Activated gamma-delta T cell (primary cell): ENCODE results near the gene KREMEN1.

ENCODE experiments used
- DNase-seq: peaks from one replicate; lab custom pipeline; 2025; lab: John Stamatoyannopoulos, UW

The KREMEN1 gene

DNA sequence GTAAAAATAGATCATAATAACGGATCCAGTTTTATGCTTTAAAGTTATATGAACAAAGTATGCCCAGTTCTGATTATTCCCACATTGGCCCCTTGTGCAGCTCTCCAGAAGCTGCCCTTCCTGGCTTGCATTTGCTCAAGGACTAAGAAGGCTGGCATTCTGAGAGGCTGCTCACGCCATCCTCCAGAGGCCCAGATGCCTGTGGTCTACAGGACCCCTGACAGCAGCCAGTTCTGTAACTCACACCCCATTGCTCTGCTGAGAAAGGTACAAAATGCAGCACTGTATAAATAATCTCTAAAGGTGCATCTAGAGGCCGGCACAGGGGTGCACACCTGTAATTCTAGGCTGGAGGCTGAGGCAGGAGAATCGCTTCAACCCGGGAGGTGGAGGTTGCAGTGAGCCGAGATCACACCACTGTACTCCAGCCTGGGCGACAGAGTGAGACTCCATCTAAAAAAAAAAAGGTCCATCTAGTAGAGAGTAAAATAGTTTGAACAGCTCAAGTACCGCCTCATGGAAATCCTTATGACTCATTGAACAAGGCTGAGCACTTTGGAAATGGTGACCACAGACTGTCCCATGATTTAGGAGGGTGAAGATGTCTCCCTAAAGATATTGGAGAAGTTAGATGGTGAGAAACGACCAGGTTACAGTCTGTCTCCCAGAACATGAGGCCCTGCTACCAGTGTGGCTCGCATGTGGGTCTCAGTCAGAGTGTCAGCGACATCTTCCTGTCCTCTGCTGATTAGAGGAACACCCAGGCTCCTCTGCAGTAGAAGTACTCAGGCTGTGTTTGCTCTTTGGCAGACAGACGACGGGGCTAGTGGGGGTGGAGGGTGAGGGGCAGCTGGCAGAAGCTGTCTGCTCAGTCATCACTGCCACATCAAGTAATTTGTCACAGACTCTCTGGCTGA is 56.3 kb downstream of the KREMEN1 start:
- no peak for DNase-seq

DNA sequence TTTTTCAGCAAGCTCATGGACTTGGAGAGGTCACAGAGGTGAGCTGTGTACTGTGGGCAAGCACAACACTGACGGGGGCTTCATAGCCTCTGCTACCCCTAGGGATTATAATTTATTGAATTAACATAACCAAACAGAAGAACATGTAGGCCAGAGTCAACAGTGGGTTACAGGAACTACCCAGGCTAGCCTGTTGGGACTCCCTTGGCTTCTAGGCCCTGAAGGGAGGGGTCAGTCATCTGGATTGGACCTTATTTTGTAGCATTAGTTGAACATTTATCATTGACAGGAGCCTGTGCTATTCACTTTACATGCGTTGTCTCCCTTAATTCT is 56.9 kb downstream of the KREMEN1 start:
- DNase-seq: no peak

DNA sequence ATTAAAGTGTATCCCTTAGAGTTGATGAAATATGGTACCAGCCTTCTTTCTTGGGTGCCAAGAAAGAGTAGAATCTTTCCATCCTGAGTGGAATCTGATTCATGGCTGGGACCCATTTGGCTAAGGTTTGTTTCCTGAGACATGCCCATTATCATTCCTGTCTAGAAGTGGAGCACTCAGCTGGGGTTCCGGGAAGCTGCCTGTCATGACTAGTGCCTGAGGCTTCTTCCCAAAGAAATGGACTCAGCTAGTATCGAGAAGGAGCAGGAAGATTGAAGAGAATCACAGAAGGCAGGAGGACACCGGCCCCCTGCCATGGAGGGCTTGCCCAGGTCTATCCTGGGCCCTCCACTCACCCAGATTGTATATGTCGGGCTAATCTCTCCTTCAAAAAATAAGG is 57.6 kb downstream of the KREMEN1 start:
- DNase-seq: no peak

DNA sequence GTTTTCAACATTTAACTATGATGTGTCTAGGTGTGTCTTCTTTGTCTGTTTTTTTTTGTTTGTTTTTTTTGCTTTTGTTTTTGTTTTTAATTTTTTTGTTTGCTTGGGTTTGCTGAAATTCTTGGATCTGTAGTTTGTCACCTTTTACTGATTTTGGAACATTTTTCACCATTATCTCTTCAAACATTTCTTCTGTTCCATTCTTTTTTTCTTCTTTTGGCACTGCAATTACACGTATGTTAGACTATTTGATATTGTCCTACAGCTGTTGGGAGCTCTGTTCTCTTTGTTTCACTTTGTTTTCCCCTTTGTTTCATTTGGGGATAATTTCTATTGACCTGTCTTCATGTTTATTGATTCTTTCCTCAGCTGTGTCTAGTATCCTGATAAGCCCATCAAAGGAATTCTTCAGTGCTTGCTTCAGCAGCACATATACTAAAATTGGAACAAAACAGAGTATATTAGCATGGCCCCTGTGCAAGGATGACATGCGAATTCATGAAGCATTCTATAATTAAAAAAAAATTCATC is 60.8 kb downstream of the KREMEN1 start:
- DNase-seq: no peak

DNA sequence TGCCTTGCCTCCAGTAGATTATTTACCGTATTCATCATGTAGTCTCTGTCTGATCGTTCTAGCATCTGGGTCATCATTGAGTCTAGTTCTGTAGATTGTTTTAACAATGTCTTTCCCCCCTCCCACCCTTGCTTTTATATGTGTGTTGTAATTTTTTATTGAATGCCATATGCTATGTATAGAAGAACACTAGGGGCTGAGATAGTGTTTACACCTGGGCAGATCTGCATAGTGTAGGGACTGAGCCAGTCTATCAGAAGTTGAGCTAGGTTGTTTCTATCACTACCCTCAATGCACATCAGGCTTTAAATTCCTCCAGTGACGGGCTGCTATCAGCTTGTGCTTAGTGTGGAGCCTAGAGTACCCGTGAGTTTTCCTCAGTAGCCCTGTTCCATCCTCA is 61.6 kb downstream of the KREMEN1 start:
- no peak for DNase-seq

DNA sequence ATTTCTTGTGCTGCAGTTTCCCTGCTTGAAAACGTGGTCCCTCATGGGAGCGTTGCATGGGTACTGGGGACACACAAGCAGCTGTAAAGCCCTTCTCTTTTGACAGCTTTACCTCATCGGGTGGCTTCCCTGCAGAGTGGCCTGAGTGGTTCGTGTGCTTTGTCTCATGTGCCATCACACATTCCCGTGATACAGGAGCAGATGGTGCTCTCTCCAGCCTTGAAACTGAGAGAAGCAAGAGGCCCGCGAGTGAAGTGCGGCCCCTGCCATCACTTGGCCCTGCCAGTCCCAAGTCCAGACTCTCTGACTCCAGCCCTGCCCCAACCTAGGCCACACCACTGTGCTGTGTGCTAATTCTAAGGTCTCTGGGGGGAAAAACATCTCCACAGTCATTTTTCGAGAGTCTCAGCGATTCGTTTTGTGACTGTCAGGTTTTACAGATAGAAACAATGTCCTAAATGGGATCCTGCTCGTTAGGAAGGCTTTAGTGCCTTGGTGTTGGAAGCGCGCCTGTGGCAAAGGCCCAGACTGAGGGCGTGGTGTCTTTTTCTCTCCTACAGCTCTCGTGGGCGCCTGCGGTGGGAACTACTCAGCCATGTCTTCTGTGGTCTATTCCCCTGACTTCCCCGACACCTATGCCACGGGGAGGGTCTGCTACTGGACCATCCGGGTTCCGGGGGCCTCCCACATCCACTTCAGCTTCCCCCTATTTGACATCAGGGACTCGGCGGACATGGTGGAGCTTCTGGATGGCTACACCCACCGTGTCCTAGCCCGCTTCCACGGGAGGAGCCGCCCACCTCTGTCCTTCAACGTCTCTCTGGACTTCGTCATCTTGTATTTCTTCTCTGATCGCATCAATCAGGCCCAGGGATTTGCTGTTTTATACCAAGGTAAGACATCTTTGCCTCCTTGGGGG is 64.2 kb downstream of the KREMEN1 start:
- DNase-seq: no peak

DNA sequence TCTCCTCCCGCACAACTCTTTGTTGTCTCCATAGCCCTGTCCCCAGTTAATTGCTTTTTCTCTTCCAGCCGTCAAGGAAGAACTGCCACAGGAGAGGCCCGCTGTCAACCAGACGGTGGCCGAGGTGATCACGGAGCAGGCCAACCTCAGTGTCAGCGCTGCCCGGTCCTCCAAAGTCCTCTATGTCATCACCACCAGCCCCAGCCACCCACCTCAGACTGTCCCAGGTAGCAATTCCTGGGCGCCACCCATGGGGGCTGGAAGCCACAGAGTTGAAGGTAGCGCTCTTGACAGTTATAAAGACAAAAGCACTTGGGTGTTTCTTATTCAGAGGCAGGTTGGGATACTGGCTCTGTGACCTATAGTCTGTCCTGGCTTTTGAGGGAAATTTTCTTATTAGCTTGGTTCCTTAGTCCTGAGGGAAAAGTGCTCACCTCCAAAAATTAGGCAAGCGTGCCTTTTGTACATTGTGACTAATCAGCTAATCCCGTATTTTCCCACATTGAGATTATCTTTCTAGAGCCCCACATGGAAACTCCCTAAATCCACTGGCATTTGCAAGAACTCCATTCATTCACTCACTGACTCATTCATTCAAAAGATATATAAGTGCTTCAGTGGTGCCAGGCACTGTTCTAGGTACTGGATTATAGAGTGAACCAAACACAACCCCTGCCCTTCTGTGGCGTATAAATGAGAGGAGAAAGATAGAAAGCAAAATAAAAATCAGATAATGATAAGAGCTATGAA is 65.9 kb downstream of the KREMEN1 start:
- no peak for DNase-seq

DNA sequence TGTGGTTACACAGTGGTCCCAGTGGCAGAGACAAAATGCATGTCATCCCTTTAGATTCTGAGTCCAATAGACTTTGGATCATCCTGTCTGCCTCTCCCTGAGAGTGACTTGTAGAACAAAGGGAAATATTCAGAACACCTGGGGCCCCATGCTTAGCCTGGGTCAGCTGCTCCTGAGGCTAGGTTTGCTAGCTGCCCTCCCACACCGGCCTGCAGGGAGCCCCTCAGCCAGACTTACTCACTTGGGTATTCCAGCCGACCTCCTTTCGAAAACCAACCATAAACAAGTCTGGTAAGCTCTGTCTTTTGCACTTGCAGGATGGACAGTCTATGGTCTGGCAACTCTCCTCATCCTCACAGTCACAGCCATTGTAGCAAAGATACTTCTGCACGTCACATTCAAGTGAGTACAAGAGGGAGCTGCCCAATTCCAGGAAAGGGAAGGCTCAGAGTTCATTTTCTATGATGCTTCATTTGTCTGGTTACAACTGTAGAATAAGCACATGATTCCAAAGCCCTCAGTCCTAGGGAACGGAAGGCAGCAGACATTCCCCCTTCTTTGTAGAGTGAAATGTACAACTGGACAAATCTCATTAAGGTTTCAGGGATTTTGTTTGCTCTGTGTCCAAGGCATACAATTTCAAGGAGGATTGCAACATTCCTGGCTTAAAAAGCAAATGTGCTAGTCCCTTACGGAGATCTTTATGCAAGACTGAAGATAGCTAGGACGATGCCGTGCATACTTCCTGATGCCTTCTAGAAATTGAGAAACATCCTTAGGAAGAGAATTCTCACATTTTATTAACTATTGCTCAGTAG is 67.3 kb downstream of the KREMEN1 start:
- no peak for DNase-seq

DNA sequence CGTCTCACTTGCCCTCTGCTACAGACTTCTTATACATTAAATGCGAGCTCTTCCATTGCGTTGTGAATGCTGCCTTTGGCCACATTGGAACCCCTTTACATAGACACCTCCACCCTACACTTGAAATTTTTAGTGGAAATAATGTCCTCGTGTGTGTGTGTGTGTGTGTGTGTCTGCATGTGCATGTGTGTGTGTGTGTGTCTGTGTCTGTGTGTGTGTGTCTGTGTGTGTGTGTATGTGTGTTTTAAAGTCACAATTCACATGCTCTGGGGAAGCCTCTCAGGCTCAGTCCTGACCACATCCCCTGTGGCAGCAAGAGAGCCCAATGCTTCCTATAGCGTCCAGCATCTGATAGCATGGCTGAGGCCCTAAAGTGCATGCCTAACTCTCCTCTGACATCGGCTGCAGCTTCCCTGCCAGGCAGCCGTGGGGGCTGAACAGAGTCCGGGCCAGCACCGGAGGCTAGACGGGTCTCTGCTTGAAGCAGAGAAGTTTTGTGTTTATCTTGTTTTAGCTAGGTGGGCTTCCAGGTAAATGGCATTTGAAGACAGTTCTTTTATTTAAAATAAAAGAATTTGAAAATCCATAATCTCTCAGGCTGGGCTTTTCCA is 68.3 kb downstream of the KREMEN1 start:
- DNase-seq: no peak

DNA sequence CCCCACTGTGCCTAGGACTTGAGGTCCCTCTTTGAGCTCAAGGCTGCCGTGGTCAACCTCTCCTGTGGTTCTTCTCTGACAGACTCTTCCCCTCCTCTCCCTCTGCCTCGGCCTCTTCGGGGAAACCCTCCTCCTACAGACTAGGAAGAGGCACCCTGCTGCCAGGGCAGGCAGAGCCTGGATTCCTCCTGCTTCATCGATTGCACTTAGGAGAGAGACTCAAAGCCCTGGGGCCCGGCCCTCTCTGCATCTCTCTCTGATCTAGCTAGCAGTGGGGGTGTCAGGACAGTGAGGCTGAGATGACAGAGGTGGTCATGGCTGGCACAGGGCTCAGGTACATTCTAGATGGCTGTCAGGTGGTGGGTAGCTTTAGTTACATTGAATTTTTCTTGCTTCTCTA is 69.3 kb downstream of the KREMEN1 start:
- no peak for DNase-seq

DNA sequence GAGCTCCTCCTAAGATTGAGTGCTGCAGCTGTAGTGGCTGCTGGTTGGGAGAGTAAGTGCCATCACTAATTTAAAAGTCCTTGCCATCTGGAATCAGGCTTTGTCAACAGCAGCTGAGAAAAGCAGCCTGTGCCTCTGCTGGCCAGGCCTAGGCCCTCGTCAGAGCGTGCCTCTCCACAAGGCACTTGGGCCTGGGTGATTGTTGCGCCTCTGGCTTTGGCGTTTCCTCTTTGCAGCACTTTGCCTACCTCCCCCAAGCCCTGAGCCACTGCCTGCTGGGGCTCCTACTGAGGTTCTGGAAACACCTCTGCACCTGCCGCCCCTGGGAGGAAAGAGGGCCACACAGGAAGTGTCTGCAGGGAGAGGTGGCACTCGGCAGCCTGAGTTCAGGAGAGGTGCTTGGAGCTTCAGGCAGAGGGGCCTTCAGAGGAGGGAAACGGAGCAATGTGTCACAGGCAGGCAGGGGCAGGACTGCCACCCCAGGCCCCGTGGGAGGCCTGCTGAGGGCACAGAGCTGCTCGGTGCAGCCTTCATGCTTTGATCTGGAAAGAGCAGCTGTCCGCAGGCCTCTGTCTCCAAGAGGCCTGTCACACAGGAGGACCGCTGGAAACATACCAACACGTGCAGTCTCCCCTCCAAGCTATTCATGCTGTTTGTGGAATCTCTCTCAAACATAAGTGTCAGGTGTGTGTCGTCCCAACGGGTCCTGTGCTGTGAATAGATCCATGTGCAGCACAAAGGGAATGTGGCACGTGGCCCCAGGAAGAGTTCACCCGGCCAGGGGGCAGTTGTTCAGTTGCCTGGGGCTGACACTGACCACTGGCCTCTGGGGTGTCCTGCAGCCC is 71.3 kb downstream of the KREMEN1 start:
- DNase-seq: no peak

DNA sequence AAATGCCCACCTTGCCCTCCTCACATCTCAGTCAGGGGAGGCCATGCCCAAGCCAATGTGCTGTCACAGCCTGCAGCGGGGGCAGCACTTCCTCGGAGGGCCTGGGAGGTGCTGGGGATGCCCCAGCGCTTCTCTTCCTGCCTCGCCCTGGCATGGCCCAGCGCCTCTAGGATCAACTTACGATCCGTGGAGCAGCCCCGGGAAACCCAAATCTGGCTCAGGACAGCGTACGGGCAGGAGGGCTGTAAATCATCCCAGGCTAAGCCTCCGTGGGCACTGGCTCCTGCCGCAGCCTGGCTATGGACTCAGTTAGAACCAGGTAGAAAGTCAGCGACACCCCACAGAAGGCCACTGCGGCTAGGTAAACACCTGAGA is 71.9 kb downstream of the KREMEN1 start:
- DNase-seq: no peak

DNA sequence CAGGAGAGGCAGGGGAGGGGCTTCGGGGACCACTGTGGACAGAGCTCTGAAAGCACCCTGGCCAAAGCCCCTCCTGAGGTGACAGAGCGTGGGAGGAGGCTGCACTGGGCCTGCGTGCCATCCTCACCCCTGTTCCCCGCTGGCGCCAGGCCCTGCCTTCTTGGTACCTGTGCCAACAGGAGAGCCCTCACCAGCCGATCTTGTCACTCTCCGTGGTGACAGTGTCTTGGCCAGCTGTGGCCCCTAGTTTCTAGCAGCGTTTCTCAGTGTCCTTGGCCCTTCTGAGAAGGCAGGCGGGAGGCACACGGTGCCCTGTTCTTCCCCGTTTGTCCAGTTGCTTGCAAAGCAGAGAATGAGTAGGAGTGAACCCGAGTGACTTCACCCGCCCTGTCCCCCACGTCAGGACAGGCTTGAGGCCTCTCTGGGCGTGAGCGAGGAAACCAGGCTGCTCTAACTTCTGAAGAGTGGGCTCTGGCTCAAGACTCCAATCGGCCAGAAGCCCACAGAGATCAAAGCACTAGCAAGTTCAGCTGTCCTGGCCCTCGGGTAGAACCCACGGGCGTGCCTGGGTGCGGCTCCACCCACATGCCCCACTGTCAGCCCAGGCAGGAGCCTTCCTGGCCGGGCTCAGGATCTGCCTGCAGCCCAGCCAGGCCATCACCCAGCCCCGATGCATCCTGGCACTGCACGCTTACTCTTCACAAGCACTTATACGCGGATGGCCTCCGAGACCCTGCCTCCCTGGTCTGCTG is 72.7 kb downstream of the KREMEN1 start:
- no peak for DNase-seq

DNA sequence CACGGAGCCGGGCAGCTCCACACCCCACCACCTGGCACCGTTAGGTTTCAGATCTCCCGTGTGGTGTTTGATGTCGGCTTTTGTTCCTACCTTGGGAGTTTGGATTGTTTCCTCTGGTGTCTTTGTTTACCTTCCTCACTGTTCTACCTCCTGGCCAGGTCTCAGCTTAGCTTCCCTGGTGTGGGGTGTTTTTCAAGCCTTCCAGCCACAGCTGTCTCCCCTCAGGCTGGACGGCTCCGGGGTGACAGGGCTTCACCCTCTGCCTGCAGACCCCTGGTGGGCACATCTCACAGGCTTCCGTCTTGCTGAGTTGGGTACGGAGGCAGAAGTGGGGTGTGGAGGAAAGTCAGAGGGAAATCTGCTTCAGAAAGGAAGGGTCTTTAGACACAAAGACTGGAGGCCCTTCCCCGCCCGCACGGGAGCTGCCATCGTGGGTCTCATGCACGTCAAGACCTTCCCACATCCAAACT is 73.3 kb downstream of the KREMEN1 start:
- no peak for DNase-seq

DNA sequence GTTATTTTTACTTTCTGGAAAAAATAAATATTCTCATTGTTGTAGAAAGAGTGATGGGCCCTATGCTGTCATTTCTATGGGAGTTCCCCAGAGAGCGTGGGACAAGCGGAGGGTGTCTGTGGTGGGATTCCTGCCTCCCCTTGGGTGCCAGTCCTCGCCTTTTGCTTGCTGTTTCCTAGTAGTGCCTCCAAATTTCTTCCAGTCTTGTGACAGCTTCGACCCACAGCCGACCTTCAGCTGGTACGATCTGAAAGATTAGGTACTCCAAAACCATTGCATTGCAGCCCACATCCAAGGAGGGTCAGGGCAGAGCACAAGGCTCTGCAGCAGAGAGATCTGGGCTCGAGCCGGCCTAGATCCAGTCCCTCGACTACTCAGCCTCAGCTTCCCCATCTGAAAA is 73.9 kb downstream of the KREMEN1 start:
- DNase-seq: no peak

DNA sequence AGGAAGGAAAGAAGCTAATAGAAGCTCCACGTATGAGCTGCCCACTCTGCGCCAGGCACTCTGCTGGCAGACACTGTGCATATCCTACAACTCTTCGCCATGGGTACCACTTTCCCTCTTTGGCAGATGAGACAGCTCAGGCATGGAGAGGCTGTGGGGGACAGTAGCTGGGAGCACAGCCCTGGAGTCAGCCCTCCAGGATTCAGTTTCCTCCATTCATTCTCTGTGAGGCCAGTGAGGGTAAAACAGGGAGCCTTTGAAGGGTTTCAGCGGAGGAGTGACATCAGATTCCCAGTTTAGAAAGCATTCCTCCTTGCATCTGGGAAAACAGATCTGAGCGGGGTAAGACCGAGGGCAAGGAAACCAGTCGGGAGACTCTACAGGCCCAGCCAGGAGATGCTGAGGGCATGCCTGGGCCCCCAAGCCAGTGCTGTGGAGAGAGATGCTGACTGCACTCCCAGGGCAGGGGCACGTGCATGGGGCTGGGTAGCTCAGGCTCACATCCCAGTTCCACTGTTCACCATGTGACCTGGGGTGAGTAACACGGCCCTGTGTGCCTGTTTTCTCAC is 74.6 kb downstream of the KREMEN1 start:
- DNase-seq: no peak

DNA sequence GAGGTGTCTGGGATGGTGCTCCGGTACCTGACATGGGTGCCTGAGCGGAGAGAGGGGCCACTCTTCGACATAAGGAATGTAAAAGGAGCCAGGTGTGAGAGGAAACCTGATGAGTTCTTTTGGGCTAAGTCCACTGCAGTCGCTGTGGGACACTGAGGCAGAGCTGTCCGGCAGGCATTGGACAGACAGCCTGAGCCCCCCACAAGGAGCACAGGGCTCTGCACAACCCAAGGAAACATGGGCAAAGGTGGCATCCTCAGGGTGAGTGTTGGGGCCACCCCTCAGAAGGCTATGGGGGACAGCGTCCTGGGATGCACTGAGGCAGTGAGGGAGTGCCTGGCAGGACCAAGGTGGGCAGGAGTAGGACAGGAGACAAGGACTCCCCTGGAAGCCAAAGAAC is 75.2 kb downstream of the KREMEN1 start:
- DNase-seq: no peak

DNA sequence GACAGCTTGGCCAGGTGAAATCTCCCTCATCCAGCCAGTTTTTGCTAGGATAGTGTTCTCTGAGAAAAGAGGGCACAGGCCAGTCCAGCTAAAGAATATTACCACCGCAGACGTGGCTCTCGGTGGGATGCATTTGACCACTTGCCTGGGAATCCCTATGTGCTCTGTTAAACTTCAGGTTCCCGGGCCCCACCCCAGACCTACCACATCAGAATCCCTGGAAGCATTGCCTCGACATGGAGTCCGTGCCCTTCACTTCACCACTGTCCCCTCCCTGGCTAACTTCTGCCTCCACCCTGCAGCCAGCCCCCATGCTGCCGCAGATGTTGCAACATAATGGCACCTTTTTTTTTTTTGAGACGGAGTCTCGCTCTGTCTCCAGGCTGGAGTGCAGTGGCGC is 76.0 kb downstream of the KREMEN1 start:
- DNase-seq: no peak
